Activated CD4-positive, CD25-positive, alpha-beta regulatory T cell treated with anti-CD3 and anti-CD28 coated beads, Interleukin-2, amount 50 U/mL, for 16 hours (primary cell): ENCODE data around the gene ARHGAP18.
"Not testable (repeated sequence)": the region's sequence is repeated elsewhere in the genome, so short reads cannot be mapped to it uniquely, and the experiment has no call there.

ENCODE experiments used
- DNase-seq: peaks from one replicate; pipeline ENCODE4 v3.0.0-alpha.2; 2020; ENCODE audit warnings: low read depth, low spot score

ARHGAP18 gene

DNA sequence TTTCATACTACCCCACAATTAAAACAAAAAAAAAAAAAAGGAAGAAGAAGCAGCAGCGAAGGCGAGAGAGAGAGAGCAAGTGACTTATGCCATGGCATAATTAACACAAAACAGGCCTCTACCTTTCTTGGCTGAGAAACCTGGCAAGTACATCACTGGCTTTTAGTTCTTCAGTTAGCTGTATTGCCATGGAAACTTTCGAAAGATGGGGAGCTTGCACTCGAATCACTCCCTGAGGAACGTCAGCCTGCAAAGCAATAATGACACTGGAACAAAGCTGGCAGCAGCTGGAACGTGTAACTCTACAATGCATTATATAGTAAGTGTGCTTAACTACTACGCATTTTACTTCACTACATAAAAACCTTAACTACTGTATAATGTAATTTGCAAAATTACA lies 126.1 kb downstream of the ARHGAP18 start:
- DNase-seq = no peak

GRCh38 chr6:129578315-129578714 lies 131.7 kb downstream of the ARHGAP18 start:
- no peak for DNase-seq

GRCh38 chr6:129577691-129578090 lies 132.3 kb downstream of the ARHGAP18 start:
- DNase-seq = no peak

GRCh38 chr6:129576456-129576855 lies 133.5 kb downstream of the ARHGAP18 start:
- DNase-seq = no peak

- no peak for DNase-seq
These were observed 134.4 kb downstream of the ARHGAP18 start for GRCh38 chr6:129575378-129576118.

DNA sequence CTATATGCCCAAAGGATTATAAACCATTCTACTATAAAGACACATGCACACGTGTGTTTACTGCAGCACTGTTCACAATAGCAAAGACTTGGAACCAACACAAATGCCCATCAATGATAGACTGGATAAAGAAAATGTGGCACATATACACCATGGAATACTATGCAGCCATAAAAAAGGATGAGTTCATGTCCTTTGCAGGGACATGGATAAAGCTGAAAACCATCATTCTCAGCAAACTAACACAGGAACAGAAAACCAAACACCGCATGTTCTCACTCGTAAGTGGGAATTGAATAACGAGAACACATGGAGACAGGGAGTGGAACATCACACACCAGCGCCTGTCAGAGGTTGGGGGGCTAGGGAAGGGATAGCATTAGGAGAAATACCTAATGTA lies 135.4 kb downstream of the ARHGAP18 start:
- DNase-seq = not testable (repeated sequence)

DNA sequence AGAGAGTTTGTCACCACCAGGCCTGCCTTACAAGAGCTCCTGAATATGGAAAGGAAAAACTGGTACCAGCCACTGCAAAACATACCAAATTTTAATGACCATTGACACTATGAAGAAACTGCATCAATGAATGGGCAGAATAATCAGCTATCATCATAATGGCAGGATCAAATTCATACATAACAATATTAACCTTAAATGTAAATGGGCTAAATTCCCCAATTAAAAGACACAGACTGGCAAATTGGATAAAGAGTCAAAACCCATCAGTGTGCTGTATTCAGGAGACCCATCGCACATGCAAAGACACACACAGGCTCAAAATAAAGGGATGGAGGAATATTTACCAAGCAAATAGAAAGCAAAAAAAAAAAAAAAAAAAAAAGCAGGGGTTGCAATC lies 139.0 kb downstream of the ARHGAP18 start:
- DNase-seq = not testable (repeated sequence)

DNA sequence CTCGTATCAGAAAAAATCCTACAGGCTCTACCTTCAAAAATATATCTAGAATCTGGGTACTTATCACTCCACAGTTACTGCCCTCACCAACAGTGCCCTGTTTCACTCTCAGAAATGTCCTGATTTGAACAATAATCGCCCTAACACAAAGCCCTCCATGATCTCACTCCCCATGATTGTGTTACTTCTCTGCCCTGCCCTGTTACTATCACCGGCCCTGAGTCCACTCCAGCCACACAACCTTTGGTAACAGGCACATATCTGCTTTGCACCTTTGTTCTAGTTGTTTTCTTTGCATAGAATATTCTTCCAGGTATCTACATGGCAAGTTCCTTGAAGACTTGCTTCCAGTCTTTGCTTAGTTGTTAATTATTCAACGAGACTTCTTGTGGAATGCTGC lies 142.0 kb downstream of the ARHGAP18 start:
- no peak for DNase-seq

DNA sequence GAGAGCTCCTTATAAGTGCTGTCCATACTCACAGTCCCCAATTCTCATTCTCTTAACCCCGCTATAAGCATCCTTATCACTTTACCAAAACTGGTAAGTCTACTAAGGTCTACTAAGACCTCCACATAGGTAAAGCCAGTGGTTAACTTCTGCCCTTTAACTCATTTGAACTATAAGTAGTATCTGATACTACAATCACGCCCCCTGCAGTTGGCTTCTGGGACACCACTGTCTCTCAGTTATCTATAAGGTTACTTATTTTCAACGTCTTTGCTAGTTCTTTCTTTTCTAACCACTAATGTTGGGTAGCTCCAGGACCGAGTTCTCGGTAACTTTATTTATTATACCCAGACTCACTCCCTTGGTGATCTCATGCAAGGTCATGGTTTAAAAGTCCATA lies 142.6 kb downstream of the ARHGAP18 start:
- no peak for DNase-seq

- DNase-seq = no peak
These were observed 144.2 kb downstream of the ARHGAP18 start for GRCh38 chr6:129565811-129566210.

GRCh38 chr6:129565366-129565765 lies 144.6 kb downstream of the ARHGAP18 start:
- no peak for DNase-seq

DNA sequence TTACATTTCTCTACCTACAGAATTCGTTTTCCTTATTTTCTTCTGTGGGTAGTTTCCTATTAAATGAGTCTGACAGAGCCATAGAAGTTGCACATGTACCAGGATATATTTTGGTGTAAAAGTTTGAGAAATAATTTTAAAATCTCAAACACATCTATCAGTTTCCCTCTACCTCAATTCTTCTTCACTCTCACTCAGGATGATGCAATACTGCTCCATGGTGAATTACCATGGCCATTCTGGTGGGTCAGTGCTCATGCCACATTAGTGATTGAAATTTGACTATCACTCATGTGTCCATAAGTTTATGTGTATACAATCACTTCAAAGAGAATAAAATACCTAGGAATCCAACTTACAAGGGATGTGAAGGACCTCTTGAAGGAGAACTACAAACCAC lies 151.7 kb downstream of the ARHGAP18 start:
- DNase-seq = no peak

GRCh38 chr6:129555206-129555832 lies 154.7 kb downstream of the ARHGAP18 start:
- no peak for DNase-seq

DNA sequence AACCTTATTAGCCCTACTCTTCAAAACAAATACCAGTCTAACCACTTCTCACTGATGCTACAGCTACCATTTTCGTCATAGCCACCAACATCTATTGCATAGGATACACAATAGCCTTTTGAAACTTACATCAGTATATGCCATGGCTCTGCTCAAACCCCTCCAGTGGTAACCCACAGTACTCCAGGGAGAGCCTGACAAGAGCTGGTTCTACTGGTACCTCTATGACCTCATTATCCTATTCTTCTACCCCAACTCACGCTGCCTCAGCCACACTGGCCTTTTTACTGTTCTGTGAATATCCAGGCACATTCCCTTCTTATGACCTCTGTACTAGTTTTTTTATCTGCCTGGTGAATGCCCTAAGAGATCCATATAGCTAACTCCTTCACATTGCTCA lies 157.6 kb downstream of the ARHGAP18 start:
- DNase-seq = no peak

- DNase-seq = no peak
These were observed 158.5 kb downstream of the ARHGAP18 start for GRCh38 chr6:129551486-129551885.

DNA sequence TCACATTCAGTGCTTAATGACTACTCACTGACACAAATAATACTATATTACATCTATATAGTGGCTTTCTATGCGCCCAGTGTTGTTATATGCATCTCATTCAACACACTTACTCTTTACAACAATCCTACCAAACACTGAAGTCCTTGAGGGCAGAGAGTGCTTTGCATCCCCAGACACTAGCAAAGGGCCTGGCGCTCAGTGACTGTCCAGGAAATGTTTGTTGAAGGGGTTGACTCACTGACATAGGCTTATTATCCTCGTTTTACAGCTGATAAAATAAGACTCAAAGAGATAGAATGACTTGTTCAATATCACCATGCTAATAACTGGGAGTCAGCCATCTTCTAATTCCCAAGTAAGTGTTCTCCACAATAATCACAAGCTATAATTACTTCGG lies 163.3 kb downstream of the ARHGAP18 start:
- no peak for DNase-seq

DNA sequence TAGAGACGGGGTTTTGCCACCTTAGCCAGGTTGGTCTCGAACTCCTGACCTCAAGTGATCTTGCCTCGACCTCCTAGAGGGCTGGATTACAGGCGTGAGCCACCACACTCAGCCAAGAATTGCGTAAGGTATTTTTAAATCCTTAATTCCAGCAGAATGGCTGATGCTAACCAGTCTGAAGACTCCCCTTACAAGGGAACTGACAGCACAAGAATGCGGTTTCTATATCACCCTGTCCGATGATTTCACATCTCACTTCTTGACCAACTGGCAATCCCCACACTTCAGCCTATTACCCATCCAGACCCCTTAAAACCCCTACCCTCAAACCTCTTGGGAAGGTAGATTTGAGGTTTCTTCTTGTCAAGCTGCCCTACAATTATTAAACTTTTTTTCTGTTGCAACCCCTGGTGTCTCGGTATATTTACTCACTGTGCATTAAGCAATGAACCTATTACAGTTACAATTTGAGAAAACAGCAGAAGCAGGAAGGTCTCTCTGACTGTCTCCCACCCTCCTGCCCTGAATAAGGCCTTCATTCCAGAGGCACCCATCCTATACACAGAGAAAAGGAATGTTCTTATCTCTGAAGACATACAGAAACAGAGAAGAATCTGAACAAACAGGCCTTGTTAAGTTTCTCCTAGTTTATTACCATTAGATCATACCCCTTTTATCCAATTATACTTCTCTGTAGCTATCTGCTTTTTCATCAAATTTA lies 164.9 kb downstream of the ARHGAP18 start:
- no peak for DNase-seq

DNA sequence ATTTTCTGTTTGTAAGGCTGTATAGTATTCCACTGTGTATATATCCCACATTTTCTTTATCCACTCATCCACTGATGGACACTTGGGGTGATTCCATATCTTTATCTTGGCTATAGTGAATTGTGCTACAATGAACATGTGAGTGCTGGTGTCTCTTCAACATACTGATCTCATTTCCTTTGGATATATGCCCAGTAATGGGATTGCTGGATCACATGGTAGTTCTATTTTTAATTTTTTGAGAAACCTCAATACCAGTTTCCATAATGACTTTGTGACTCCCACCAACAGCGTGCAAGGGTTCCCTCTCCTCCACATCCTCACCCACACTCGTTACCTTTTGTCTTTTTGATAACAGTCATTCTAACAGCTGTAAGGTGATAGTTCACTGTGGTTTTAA lies 166.0 kb downstream of the ARHGAP18 start:
- DNase-seq = no peak

- DNase-seq = no peak
These were observed 167.3 kb downstream of the ARHGAP18 start for GRCh38 chr6:129542705-129543104.

GRCh38 chr6:129539032-129539431 lies 170.9 kb downstream of the ARHGAP18 start:
- DNase-seq = no peak

- DNase-seq = no peak
These were observed 173.7 kb downstream of the ARHGAP18 start for GRCh38 chr6:129536271-129536670.

- DNase-seq = no peak
These were observed 175.1 kb downstream of the ARHGAP18 start for GRCh38 chr6:129534926-129535325.
